Thyroid gland (tissue), 4 donors: ENCODE data around the gene PCTP. TPM values are rescaled to one million over a fixed set of nuclear protein-coding genes. Genes with fewer than 3 reads are reported as not detected.

ENCODE experiments used
- DNase-seq, 2 donors: peaks; one replicate each; pipeline ENCODE4 v3.0.0-alpha.2; 2019
- H3K27ac ChIP-seq, 3 donors: fragments of 200-600 bp; sonication (generic); 1 replicate in 2 of 3; 2 replicates in 1 of 3; pipeline ENCODE4 v1.5.1; 2016 to 2019; ENCODE audit warnings: mild to moderate bottlenecking in 1 of 3, moderate library complexity in 1 of 3
- H3K27me3 ChIP-seq: fragments of 200-600 bp; sonication (generic); one replicate; pipeline ENCODE4 v1.5.1; 2019
- H3K36me3 ChIP-seq, 2 donors: fragments of 200-600 bp; sonication (generic); one replicate each; pipeline ENCODE4 v1.5.1; 2016 to 2019
- H3K4me1 ChIP-seq, 2 donors: fragments of 200-600 bp; sonication (generic); one replicate each; pipeline ENCODE4 v1.5.1; 2017 to 2019
- H3K4me3 ChIP-seq, 3 donors: fragments of 200-600 bp; sonication (generic); replicated peaks in 1 of 3; 1 replicate in 2 of 3; 2 replicates in 1 of 3; pipeline ENCODE4 v1.5.1; 2016; ENCODE audit warnings: mild to moderate bottlenecking in 1 of 3
- H3K9me3 ChIP-seq: fragments of 200-600 bp; sonication (generic); one replicate; pipeline ENCODE4 v1.5.1; 2017
- POLR2A ChIP-seq, 2 donors: fragments of 450-650 bp; IDR thresholded peaks; one replicate each; pipeline ENCODE4 v1.6.1; 2017; ENCODE audit warnings: antibody characterized with exemption in 2 of 2, mild to moderate bottlenecking in 2 of 2, moderate library complexity in 1 of 2
- WGBS, 2 donors: methylation state at CpG; one replicate each; pipeline ENCODE4 v1.1.5; 2017; 5-methylcytosine and 5-hydroxymethylcytosine counted together
- intact Hi-C: fragments of 100-400 bp; cut with DNase I; formaldehyde crosslinking; loops from one replicate; pipeline ENCODE4 v1.15.1; 2023
- total RNA-seq, 4 donors: library from RNA; depleted of rRNA; stranded (reverse); fragments of >200 nt; gene quantifications; one replicate each; pipeline ENCODE4 v1.2.3, GENCODE V29; 2016
- TF ChIP-seq, protein P1 (sequence below), 6 experiments: fragments of 200-600 bp in 3 of 6; fragments of 450-650 bp in 3 of 6; sonication (generic) in 3 of 6; IDR thresholded peaks; one replicate each; pipeline ENCODE4 v1.5.1; 2016 to 2019; ENCODE audit warnings: antibody characterized with exemption in 6 of 6, mild to moderate bottlenecking in 2 of 6, inconsistent platforms in 1 of 6, moderate library complexity in 1 of 6

PCTP gene
- total RNA-seq, 4 donors from 2014 or later: 13.7 to 17.2 (median 14.8) TPM

DNA sequence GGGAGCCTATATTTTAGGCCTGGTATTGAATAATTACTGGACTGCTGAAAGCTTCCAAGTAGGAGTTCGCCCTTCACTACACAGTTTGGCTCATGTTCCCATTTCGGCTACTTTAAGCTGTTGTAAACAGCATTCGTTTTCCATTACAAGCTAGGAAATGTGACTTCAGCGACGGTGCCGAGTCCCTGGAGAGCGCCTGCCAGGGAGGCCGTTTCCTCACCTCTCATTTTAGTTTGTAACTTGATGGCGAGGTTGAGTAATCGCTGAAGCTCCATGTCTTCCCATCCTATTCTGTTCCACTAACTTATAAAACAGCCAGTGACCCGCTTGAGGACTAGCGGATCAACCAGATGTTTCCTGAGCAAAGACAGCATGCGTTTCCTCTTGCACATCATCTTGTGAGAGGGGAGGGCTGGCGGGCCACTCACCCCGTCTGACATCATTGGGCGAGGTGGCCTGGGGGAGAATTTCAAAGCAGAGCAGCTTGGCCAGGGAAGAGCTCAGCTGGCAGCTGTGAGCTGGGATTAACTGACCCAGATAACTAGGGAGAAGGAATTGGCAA, 32.9 kb downstream of the PCTP start:
- Histone ChIP-seq H3K4me3 (no peak overlapping the region), H3K9me3 (no peaks in the 10 kb centered on the region), H3K36me3 (no peaks in the 10 kb centered on the region), H3K27ac (no peak overlapping the region), H3K27me3 (no peaks in the 10 kb centered on the region), H3K4me1 (no peaks in the 10 kb centered on the region)
- intact Hi-C loops: no loop called here
- TF ChIP-seq, protein P1, sequence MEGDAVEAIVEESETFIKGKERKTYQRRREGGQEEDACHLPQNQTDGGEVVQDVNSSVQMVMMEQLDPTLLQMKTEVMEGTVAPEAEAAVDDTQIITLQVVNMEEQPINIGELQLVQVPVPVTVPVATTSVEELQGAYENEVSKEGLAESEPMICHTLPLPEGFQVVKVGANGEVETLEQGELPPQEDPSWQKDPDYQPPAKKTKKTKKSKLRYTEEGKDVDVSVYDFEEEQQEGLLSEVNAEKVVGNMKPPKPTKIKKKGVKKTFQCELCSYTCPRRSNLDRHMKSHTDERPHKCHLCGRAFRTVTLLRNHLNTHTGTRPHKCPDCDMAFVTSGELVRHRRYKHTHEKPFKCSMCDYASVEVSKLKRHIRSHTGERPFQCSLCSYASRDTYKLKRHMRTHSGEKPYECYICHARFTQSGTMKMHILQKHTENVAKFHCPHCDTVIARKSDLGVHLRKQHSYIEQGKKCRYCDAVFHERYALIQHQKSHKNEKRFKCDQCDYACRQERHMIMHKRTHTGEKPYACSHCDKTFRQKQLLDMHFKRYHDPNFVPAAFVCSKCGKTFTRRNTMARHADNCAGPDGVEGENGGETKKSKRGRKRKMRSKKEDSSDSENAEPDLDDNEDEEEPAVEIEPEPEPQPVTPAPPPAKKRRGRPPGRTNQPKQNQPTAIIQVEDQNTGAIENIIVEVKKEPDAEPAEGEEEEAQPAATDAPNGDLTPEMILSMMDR (IDR thresholded peaks at IDR 0.05): no peak
- no peak for TF ChIP-seq POLR2A (IDR thresholded peaks at IDR 0.05)
- DNase-seq: peak; percentile 23 to 30
- WGBS, 2 donors: 75 to 77% methylated on average over 16 of the region's 16 CpGs

DNA sequence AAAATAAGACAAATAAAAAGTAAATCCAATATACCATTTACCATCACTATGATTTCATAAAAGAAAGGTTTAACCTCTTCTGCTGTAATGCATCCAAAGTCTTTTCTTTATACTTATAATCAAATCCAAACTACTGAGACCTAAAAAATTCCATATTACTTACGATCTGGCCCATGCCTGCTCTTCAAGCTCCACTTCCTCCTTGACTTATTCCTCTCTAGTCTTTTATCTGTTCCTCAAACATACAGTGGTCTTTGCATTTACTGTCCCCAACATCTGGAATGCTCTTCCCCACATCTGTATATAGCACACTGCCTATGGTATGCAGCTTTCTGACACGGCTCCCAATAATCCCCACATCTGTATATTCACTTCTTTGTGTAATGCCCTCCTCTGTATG, 33.8 kb downstream of the PCTP start:
- intact Hi-C loops: no loop called here
- Histone ChIP-seq H3K4me3 (no peak overlapping the region), H3K27me3 (no peaks in the 10 kb centered on the region), H3K4me1 (no peaks in the 10 kb centered on the region), H3K9me3 (no peaks in the 10 kb centered on the region), H3K27ac (no peak overlapping the region), H3K36me3 (no peaks in the 10 kb centered on the region)
- WGBS, 2 donors: 74 to 91% methylated on average over 2 of the region's 2 CpGs
- no peak for DNase-seq
- no peak for TF ChIP-seq POLR2A (IDR thresholded peaks at IDR 0.05)
- TF ChIP-seq, protein P1 (IDR thresholded peaks at IDR 0.05): no peak

DNA sequence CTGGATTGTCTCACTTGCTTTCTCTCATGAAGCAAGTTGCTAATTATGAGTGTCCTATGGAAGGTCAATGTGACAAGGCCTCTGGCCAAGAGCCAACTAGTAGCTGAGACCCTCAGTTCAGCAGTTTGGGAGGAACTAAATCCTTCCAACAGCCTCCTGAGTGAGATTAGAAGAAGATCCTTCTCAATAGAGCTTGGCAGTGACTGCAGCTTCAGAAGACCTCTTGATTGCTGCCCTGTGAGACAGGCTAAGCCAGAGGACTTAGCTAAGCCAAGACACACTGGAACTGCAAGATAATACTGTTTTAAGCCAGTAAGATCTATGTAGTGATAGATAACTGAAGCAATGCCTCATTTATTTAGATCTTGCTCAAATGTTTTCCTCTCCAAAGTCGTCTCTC, 34.3 kb downstream of the PCTP start:
- intact Hi-C loops: no loop called here
- TF ChIP-seq, protein P1 (IDR thresholded peaks at IDR 0.05): no peak
- TF ChIP-seq POLR2A (IDR thresholded peaks at IDR 0.05): no peak
- Histone ChIP-seq H3K27ac (no peak overlapping the region), H3K4me3 (no peak overlapping the region), H3K4me1 (no peaks in the 10 kb centered on the region), H3K27me3 (no peaks in the 10 kb centered on the region), H3K9me3 (no peaks in the 10 kb centered on the region), H3K36me3 (no peaks in the 10 kb centered on the region)
- WGBS, 2 donors: 67 to 76% methylated on average over 1 of the region's 1 CpG
- DNase-seq: no peak

DNA sequence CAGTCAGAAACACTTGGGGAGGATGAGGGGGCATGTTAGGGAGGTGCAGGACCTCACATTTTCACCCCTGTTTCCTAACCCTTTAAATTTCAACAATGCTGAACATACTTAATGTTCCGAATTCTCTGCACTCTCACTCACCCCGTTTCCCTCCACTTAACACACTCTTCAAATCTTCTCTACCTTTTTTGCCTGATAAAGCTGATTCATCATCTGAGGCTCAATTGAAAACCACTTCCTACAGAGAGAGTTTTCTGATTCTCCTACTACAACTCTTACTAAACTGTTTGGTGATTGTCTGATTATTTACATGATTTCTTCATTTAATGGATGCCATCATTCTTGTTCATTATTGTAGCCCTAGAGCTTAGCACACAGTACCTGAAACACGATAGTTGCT, 42.4 kb downstream of the PCTP start:
- intact Hi-C loops: no loop called here
- Histone ChIP-seq H3K36me3 (no peaks in the 10 kb centered on the region), H3K27me3 (no peaks in the 10 kb centered on the region), H3K4me3 (no peak overlapping the region), H3K27ac (no peak overlapping the region), H3K9me3 (no peaks in the 10 kb centered on the region), H3K4me1 (no peaks in the 10 kb centered on the region)
- DNase-seq: no peak
- WGBS, 2 donors: 66 to 69% methylated on average over 3 of the region's 3 CpGs
- TF ChIP-seq, protein P1 (IDR thresholded peaks at IDR 0.05): no peak
- TF ChIP-seq POLR2A (IDR thresholded peaks at IDR 0.05): no peak

DNA sequence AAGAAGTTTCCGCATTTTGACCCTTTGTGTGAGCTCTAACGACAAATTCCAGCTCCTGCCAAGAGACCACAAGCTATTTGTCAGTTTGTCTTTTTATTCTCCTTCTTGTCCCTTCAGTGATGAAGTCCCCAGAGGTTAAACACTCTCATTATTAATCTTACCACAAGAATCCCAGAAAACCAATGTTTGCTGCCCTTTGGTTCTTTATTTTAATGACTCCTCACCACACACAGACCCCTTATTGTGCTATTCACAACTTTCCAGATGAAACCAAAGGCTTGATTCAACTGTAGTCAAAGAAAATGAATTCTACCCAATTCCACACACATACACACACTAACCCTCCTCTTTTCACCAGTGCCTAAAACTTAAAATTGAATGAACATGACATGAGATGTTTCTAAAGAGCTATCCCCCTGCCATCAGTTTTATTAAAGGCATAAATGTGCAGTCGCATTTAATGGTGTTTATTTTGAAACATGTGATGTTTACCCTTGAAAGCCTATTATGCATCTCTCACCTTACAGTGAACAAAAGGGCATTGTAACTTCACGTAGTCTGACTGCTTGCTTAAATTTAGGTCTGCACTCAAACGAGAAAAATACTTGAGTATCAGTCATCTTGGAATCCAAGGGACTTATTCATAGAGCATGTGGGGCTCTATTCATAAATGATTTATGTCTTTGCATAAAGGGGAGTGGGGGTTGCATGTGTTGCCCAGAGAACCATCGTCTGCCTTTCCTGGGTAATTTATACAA, 44.1 kb downstream of the PCTP start:
- TF ChIP-seq, protein P1 (IDR thresholded peaks at IDR 0.05): no peak
- no peak for TF ChIP-seq POLR2A (IDR thresholded peaks at IDR 0.05)
- Histone ChIP-seq H3K27ac (no peak overlapping the region), H3K27me3 (no peaks in the 10 kb centered on the region), H3K9me3 (no peaks in the 10 kb centered on the region), H3K4me3 (no peak overlapping the region), H3K4me1 (no peaks in the 10 kb centered on the region), H3K36me3 (no peaks in the 10 kb centered on the region)
- WGBS, 2 donors: 44 to 52% methylated on average over 6 of the region's 6 CpGs
- intact Hi-C loops: no loop called here
- no peak for DNase-seq
